Erythroblast (primary cell): Measurements from ENCODE around the gene TBC1D2.
"Not testable (repeated sequence)": the region's sequence is repeated elsewhere in the genome, so short reads cannot be mapped to it uniquely, and the experiment has no call there.

Experiments used
- DNase-seq, 2 experiments: peaks; one replicate each; lab custom pipeline; 2025; lab: John Stamatoyannopoulos, UW
- GATA1 ChIP-seq: IDR thresholded peaks from 2 replicates; pipeline ENCODE4 v1.6.1; 2011; ENCODE audit warnings: low read depth, mild to moderate bottlenecking, control low read depth, low read length, moderate library complexity
- POLR2A ChIP-seq: IDR thresholded peaks from 2 replicates; pipeline ENCODE4 v1.6.1; 2011; ENCODE audit warnings: mild to moderate bottlenecking, low read length

Gene TBC1D2

DNA sequence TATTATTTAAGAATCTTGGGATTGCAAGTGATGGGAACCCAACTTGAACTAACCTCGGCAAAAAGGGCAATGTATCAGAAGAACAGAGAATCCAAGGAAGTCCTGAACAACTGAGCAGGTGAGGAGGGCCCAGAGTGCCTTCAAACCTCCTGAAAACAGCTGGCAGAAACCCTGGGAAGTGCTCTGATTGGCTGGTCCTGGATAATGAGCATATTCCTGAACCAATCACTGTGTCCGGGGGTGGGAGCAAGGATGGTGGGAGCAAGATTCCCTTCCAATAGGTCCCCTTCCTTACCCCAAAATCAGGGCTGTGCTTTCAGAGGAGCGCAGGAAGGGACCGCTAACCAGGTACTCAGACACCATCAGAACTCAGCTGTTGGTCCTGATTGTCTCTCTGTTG is 31.9 kb upstream of the TBC1D2 start:
- peak in 1 of 2 experiments; percentile 13 for DNase-seq
- no peak for TF ChIP-seq POLR2A
- no peak for TF ChIP-seq GATA1

- no peak for DNase-seq
- TF ChIP-seq GATA1 (no peak), POLR2A (no peak)
These were observed 30.0 kb upstream of the TBC1D2 start for GRCh38 chr9:98285446-98285845.

GRCh38 chr9:98284754-98285153 is 29.3 kb upstream of the TBC1D2 start:
- TF ChIP-seq POLR2A (no peak), GATA1 (no peak)
- no peak for DNase-seq

GRCh38 chr9:98283143-98283542 is 27.7 kb upstream of the TBC1D2 start:
- not testable (repeated sequence) for DNase-seq

- no peak for DNase-seq
- TF ChIP-seq GATA1 (no peak), POLR2A (no peak)
These were observed 25.8 kb upstream of the TBC1D2 start for GRCh38 chr9:98281281-98281680.

GRCh38 chr9:98280574-98280973 is 25.1 kb upstream of the TBC1D2 start:
- DNase-seq = no peak
- TF ChIP-seq GATA1 = no peak
- no peak for TF ChIP-seq POLR2A

- TF ChIP-seq GATA1 = no peak
- no peak for TF ChIP-seq POLR2A
- no peak for DNase-seq
These were observed 24.7 kb upstream of the TBC1D2 start for GRCh38 chr9:98280162-98280561.

GRCh38 chr9:98276907-98277469 is 21.5 kb upstream of the TBC1D2 start:
- DNase-seq = no peak
- TF ChIP-seq GATA1 = no peak

- no peak for DNase-seq
- TF ChIP-seq POLR2A = no peak
- TF ChIP-seq GATA1 = no peak
These were observed 19.7 kb upstream of the TBC1D2 start for GRCh38 chr9:98275159-98275558.

GRCh38 chr9:98272083-98272482 is 16.6 kb upstream of the TBC1D2 start:
- TF ChIP-seq GATA1 (no peak), POLR2A (no peak)

DNA sequence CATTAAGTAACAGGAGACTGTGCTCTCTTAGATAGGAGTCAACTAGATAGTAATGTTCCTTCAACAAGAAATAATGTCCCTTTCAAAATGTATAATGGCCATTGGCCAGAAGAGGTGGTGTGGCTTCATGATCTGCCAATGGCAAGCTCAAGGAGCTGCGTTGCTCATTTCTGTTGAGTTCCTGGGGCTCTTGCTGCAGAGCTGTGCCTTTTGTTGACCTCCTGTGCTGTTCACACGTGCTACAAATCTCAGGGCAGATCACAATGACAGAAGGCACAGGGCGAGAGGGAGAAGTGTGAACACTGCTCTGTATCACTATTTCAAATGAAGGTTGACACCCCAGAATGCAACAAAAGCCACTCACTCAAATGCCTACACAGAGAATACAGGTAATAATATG is 16.0 kb upstream of the TBC1D2 start:
- no peak for DNase-seq
- no peak for TF ChIP-seq GATA1
- TF ChIP-seq POLR2A = no peak

More at GRCh38 chr9:98272083-98272482, 16.6 kb upstream of the TBC1D2 start:
- DNase-seq = no peak

- not testable (repeated sequence) for DNase-seq
These were observed 14.8 kb upstream of the TBC1D2 start for GRCh38 chr9:98270284-98270683.

DNA sequence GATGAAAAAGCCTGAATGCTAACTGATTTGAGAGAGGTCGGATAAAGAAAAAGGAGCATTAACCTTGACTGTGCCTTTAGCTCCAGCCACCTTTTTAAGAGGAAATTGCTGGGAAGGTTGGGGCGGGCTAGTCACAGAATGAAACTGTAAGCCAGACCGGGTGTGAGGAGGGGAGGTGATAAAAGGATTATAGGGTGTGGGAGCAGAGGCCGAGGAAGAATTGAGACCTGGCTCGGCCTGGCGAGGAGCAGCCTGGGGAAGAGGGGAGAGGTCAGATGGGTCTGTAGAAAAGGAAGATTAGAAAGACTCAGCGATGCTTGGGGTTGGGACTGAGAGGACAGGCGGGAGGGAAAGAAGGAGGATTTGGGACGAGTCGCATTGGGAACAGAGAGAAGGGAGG is 14.2 kb upstream of the TBC1D2 start:
- DNase-seq = not testable (repeated sequence)

GRCh38 chr9:98267556-98267955 is 12.1 kb upstream of the TBC1D2 start:
- DNase-seq = not testable (repeated sequence)

DNA sequence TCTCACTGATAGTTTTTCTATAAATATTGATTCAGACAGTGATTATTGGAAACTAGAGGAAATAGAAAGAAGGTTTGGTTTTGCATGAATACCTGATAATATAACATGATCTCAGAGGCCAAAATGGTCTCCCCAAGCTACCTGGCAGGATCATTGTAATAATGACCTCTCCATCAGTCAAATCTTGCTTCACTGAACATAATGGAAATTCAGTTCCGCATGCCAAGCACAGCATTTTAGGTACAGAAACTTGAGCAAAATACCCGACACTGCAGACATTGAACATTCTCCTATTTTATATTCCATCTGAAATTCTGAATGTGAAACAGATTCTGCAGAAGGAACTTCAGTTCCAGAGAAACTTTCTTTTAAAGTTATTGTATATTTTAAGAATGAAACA is 9.1 kb upstream of the TBC1D2 start:
- TF ChIP-seq POLR2A (no peak), GATA1 (no peak)
- DNase-seq = no peak

- DNase-seq = peak; percentile 84 to 89
These were observed 8.3 kb upstream of the TBC1D2 start for GRCh38 chr9:98263482-98264357.

More at GRCh38 chr9:98263482-98264357, 8.3 kb upstream of the TBC1D2 start:
- TF ChIP-seq POLR2A (no peak), GATA1 (no peak)
